Fibroblast of lung (primary cell): ENCODE measurements around the gene GTPBP1. TPM values are rescaled to one million over a fixed set of nuclear protein-coding genes. Genes with fewer than 3 reads are reported as not detected.
A peak's percentile ranks its signal among the peaks of the same experiment; 100 is the strongest.

Experiments used
- DNase-seq, 2 donors: peaks; one replicate each; pipeline versions ENCODE4 v3.0.0 to v3.0.0-alpha.2; 2010; ENCODE audit warnings: low read depth in 2 of 2
- H2AFZ ChIP-seq: 2 replicates; pipeline ENCODE4 v1.5.1; 2012; ENCODE audit warnings: low read length, control low read depth, inconsistent platforms
- H3K27ac ChIP-seq: 2 replicates; pipeline ENCODE4 v1.5.1; 2011; ENCODE audit warnings: low read length, control low read depth; ENCODE audit not compliant: insufficient read depth
- H3K27me3 ChIP-seq: 2 replicates; pipeline ENCODE4 v1.5.1; 2011; ENCODE audit warnings: mild to moderate bottlenecking, low read length; ENCODE audit not compliant: control insufficient read depth, insufficient read depth
- H3K36me3 ChIP-seq: 2 replicates; pipeline ENCODE4 v1.5.1; 2011; ENCODE audit warnings: low read length; ENCODE audit not compliant: control insufficient read depth, insufficient read depth
- H3K4me1 ChIP-seq: 2 replicates; pipeline ENCODE4 v1.5.1; 2011; ENCODE audit warnings: low read length; ENCODE audit not compliant: control insufficient read depth, insufficient read depth; ENCODE audit errors: extremely low read depth
- H3K4me2 ChIP-seq: 2 replicates; pipeline ENCODE4 v1.5.1; 2011; ENCODE audit warnings: low read length, control low read depth; ENCODE audit not compliant: insufficient read depth; ENCODE audit errors: extremely low read depth
- H3K4me3 ChIP-seq, 4 experiments: fragments of 200-600 bp in 1 of 4; sonication (generic) in 1 of 4; replicated peaks in 1 of 4; 2 replicates each; pipeline ENCODE4 v1.5.1; 2011 to 2016; ENCODE audit warnings: low read length in 4 of 4, low read depth in 3 of 4, mild to moderate bottlenecking in 3 of 4, control low read depth in 2 of 4, inconsistent platforms in 1 of 4, mixed read lengths in 1 of 4; ENCODE audit not compliant: insufficient read depth in 1 of 4; ENCODE audit errors: control extremely low read depth in 1 of 4
- H3K79me2 ChIP-seq: 2 replicates; pipeline ENCODE4 v1.5.1; 2012; ENCODE audit warnings: mild to moderate bottlenecking, low read length, inconsistent platforms; ENCODE audit not compliant: control insufficient read depth, insufficient read depth
- H3K9ac ChIP-seq: 2 replicates; pipeline ENCODE4 v1.5.1; 2011; ENCODE audit warnings: mild to moderate bottlenecking, low read length, control low read depth; ENCODE audit not compliant: insufficient read depth
- H3K9me3 ChIP-seq: 2 replicates; pipeline ENCODE4 v1.5.1; 2012; ENCODE audit warnings: low read depth, low read length; ENCODE audit not compliant: control insufficient read depth, insufficient read depth
- H4K20me1 ChIP-seq: 2 replicates; pipeline ENCODE4 v1.5.1; 2011; ENCODE audit warnings: low read length; ENCODE audit not compliant: control insufficient read depth, insufficient read depth; ENCODE audit errors: extremely low read depth
- CTCF ChIP-seq, 2 donors: IDR thresholded peaks in 1 of 2; conservative IDR thresholded peaks in 1 of 2; 1 replicate in 1 of 2; 2 replicates in 1 of 2; pipeline ENCODE4 v1.5.1; 2011 to 2012; ENCODE audit warnings: low read length in 2 of 2, control low read depth in 1 of 2, inconsistent platforms in 1 of 2, low read depth in 1 of 2, mild to moderate bottlenecking in 1 of 2
- EZH2 ChIP-seq: IDR thresholded peaks from 2 replicates; pipeline ENCODE4 v1.5.1; 2012; ENCODE audit warnings: low read length, control low read depth, mild to moderate bottlenecking; ENCODE audit errors: missing control alignments
- polyA plus RNA-seq, 2 donors: library from polyadenylated mRNA; depleted of rRNA in 1 of 2; stranded (reverse) in 1 of 2; unstranded in 1 of 2; fragments of >200 nt; gene quantifications; 2 replicates each; pipeline ENCODE4 v1.2.1, GENCODE V29; 2011 to 2012; ENCODE audit warnings: missing spikeins in 1 of 2
- total RNA-seq: library from RNA; depleted of rRNA; stranded (reverse); fragments of >200 nt; gene quantifications from 2 replicates; pipeline ENCODE4 v1.2.1, GENCODE V29; 2014

Gene GTPBP1
- total and polyA plus RNA-seq, 2 donors (not counting 1 experiment from before 2014, with no cell fraction given): 20.6 to 23.1 TPM

DNA sequence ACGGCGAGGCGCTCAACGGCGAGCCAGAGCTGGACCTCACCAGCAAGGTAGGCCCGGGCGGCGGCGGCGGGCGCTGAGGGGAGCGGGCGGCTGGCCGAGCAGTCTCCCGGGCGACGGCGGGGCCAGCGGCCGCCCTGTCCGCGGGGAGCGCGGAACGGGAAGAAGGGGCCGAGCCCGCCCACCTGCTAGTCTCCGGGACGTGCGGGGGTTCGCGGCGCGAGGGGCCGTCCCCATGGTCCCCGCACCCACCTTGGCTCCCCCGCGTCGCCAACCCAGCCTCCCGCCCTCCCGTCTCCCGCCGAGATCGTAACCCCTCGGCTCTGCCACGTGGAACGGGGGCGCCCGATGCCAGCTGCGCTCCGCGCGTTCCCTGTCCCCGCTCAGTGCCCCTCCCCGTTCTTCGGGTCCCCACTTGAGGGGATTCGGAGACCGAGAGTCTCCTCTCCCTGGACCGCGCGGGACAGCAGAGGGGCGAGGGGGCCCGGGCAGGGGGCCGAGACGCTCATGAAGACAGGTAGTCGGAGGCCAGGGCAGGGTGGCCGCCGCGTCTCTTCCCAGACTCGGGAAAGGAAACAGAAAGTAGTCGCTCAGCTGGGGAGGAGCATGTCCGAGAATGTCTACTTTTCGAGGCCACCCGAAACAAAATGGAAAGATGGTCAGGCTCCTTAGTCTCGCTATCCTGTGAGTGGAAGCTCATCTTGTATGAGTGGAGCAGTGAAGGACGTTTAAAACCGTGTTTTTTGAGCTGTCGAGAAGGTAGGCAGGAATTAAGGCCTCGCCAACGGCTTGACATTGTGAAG, 557 bp downstream of the GTPBP1 start:
- H3K36me3 ChIP-seq: no peaks in the 10 kb centered on the region
- peak; percentile 14 to 45 for DNase-seq
- peak overlapping the region; percentile 97 for H3K9ac ChIP-seq
- TF ChIP-seq EZH2 (no peak), CTCF (conservative IDR thresholded peaks at IDR 0.05 in 1 of 2, IDR thresholded peaks at IDR 0.05 in 1 of 2; ENCODE audit: low read depth in 1 of 2, low read length in 2 of 2) (no peak)
- H3K4me2 ChIP-seq: peak overlapping the region; percentile 79
- H3K9me3 ChIP-seq: no peaks in the 10 kb centered on the region
- H3K79me2 ChIP-seq: peaks cover 51% of the 10 kb centered on the region
- no peaks in the 10 kb centered on the region for H3K27me3 ChIP-seq
- H4K20me1 ChIP-seq: no peaks in the 10 kb centered on the region
- H3K4me1 ChIP-seq: peaks cover 9% of the 10 kb centered on the region
- H3K27ac ChIP-seq: peak overlapping the region; percentile 95
- no peak overlapping the region for H2AFZ ChIP-seq
- H3K4me3 ChIP-seq: peak overlapping the region; percentile 64 to 96 (median 85)

DNA sequence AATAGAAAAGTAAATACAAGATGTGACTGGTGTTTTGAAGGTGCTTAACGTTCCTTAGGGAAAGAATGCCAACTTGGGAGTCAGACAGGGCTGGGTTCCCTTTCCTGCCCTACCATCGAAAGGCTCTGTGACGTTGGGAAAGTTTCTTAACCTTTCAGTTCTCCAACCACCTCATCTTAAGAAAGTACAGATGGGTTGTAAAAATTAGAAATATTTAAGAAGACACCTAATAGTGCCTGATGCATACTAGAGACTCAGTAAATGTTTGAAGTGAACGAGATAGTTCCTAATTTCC, 1.1 kb downstream of the GTPBP1 start:
- peaks cover 54% of the 10 kb centered on the region for H3K79me2 ChIP-seq
- TF ChIP-seq EZH2 (no peak), CTCF (conservative IDR thresholded peaks at IDR 0.05 in 1 of 2, IDR thresholded peaks at IDR 0.05 in 1 of 2; ENCODE audit: low read depth in 1 of 2, low read length in 2 of 2) (no peak)
- H3K27ac ChIP-seq: peak overlapping the region; percentile 95
- H3K4me2 ChIP-seq: peak overlapping the region; percentile 79
- H4K20me1 ChIP-seq: no peaks in the 10 kb centered on the region
- peak overlapping the region; percentile 64 to 96 (median 85) for H3K4me3 ChIP-seq
- no peaks in the 10 kb centered on the region for H3K27me3 ChIP-seq
- no peak for DNase-seq
- H3K9me3 ChIP-seq: no peaks in the 10 kb centered on the region
- no peak overlapping the region for H2AFZ ChIP-seq
- peaks cover 7% of the 10 kb centered on the region for H3K4me1 ChIP-seq
- no peaks in the 10 kb centered on the region for H3K36me3 ChIP-seq
- H3K9ac ChIP-seq: peak overlapping the region; percentile 97

GRCh38 chr22:38707346-38707745, 1.6 kb downstream of the GTPBP1 start:
- peaks cover 58% of the 10 kb centered on the region for H3K79me2 ChIP-seq
- no peak for TF ChIP-seq EZH2
- no peak for TF ChIP-seq CTCF (conservative IDR thresholded peaks at IDR 0.05 in 1 of 2, IDR thresholded peaks at IDR 0.05 in 1 of 2; ENCODE audit: low read depth in 1 of 2, low read length in 2 of 2)
- H3K4me1 ChIP-seq: peaks cover 7% of the 10 kb centered on the region
- H3K27ac ChIP-seq: peak overlapping the region; percentile 95
- peak; percentile 22 to 53 for DNase-seq
- H3K36me3 ChIP-seq: no peaks in the 10 kb centered on the region
- no peaks in the 10 kb centered on the region for H4K20me1 ChIP-seq
- H3K27me3 ChIP-seq: no peaks in the 10 kb centered on the region
- H2AFZ ChIP-seq: no peak overlapping the region
- H3K4me3 ChIP-seq: peak overlapping the region; percentile 64 to 96 (median 85)
- no peaks in the 10 kb centered on the region for H3K9me3 ChIP-seq
- peak overlapping the region; percentile 79 for H3K4me2 ChIP-seq
- H3K9ac ChIP-seq: no peak overlapping the region
